NCI-H82 treated with DMSO at 0.1 percent for 48 hours (cell line): Measurements from ENCODE around the gene IFITM10.

Source experiments
- DNase-seq: peaks from one replicate; lab custom pipeline; 2025; ENCODE audit not compliant: unreplicated experiment; lab: John Stamatoyannopoulos, UW

Gene IFITM10

DNA sequence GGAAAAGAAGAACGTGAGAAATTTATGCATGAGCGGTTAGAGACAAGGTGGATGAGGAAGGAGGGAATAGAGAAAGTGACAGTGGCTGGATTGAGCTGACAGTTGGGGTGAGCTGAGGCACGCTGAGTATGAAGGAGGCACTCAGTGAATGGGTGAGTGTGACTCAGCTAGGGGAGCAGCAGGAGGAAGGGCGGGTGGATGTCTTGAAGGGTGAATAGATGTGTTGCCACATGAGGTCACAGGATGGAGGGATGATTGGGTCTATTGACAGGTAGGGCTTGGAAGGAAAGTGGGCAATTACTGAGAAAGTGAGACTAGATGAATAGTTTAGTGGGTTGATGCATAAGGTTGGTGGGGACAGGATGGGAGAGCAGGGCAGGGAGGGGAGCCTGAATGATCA lies 8.0 kb downstream of the IFITM10 start:
- DNase-seq: no peak

DNA sequence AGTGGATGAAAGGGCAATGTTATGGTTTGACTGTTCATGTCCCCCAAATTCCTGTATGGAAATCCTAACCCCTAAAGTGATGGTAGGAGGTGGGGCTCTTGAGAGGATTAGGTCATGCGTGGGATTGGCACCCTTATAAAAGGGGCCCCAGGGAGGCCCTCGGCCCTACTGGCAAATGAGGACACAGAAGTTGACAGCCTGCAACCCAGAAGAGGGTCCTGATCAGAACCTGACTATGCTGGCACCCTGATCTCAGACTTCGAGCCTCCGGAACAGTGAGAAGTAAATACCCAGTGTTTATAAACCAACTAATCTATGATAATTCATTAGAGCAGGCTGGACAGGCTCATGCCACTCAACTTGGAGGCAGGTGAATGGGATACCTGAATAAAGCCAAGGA lies 8.7 kb downstream of the IFITM10 start:
- no peak for DNase-seq

DNA sequence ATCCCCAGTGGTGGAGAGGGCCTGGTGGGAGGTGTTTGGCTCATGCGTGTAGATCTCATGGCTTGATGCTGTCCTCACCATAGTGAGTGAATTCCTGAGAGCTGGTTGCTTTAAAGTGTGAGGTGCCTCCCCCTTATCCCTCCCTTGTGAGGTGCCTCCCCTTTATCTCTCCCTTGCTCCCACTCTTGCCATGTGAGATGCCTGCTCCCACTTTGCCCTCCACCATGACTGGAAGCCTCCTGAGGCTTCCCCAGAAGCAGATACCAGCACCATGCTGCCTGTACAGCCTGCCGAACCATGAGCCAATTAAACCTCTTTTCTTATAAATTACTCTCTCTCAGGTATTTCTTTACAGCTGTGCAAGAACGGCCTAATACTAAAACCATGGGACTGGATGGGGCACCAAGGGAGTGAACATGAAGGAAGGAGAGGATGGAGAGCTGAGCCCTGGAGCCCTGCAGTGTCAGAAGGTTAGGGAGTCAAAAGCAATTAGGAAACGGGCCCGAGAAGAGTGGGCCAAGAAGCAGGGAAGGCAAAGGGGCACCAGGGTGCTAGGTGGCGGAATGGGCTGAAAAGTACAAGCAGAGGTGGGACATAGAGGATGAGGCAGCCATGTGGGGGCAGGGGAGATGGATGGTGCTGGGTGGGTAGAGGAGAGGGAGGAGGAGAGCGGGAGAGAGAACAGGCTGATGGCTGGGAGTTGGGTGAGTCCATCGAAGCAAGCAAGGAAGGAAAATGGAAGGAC lies 9.4 kb downstream of the IFITM10 start:
- no peak for DNase-seq

DNA sequence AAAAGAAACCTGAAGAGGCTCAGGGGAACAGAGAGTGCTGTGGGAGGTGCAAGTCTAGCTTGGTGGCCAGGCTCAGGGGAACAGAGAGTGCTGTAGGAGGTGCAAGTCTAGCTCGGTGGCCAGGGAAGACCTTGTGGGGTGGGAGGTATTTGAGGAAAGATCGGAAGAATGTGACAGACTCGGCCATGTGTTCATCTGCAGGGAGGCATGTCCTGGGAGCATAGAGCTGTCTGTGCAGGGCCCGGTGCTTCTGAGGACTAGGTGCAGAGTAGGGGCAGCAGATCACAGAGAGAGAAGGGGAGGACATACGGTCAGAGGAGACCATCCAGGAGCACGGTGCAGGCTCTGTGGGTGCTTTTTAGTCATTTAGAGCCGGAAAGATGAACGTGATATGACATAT lies 10.8 kb downstream of the IFITM10 start:
- no peak for DNase-seq

DNA sequence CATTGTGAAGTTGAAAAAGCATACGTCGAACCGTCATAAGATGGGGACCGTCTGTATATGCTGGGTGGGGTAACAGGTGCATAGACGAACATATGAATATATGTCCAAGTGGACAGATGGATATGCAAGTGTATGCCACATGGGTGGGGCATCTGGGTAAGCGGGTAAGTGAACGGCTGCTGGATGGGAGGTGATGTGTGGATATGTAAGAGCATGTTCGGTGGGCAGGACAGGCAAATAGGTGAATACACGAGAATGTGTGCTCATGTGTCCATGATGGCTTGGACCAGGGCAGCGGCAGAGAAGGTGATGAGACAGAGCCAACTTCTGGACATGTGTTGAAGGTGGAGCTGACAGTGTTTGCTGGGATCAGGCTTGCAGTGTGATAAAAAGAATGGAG lies 12.0 kb downstream of the IFITM10 start:
- no peak for DNase-seq

DNA sequence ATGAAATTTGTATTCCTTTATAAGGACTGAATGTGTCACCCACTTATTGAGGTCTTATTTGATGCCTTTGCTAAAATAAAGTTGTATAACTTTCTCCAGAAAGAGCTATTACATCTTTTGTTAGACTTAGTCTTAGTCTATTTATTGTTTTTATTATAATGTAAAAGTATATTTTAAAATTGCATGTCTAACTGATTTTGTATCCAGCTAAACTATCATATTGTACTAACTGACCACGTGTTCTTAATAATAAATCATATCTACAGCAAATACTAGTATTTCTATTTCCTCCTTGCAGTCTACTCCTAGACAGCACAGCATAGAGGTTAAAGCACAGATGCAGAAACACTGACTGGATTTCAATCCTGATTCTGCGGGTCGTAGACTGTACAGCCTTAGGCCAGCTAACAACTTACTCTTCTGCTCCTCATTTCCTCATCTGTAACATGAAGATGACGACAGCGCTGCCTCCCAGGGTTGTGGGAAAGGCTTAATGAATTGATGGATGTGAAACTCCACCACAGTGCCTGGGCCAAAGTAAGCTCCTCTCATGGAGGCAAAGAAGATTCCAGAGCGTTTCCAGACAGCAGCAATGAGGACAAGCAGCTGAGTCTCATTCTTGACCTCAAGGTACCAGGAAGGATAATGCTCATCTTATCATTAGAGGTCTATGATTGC lies 13.2 kb downstream of the IFITM10 start:
- DNase-seq: no peak

DNA sequence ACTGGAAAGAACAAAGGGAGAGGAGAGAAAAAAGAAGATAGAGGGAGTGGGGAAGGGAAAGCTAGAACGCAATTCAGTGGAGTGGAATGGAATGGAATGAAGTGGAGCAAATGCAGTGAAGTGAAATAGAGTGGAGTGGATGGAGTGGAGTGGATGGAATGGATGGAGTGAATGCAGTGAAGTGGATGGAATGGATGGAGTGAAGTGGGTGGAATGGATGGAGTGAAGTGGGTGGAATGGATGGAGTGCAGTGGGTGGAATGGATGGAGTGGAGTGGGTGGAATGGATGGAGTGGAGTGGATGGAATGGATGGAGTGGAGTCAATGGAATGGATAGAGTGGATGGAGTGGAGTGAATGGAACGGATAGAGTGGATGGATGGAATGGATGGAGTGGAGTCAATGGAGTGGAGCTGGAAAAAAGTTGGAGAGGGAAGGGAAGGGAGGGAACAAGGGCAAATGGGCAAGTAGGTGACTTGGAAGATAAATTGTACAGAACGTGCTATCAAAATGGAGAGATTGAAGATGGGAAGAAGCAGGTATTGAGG lies 13.9 kb downstream of the IFITM10 start:
- DNase-seq: no peak

DNA sequence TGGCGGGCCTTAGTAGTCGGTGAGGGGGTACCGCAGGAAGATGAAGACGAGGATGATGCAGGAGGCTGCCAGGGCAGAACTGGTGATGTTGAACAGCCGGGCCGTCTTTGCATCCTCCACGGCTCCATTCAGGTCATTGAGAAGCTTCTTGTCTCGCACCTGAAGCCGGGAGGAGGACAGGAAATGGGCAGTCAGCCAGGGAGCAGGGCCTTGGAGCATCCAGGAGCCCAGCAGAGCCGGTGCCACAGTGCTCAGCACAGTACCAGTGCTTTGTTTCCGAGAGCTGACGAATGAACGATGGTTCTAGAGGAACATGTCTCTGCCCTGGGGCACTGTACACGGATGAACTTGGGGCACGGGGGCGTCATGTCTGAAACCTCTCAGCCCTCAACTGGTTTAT lies 15.1 kb downstream of the IFITM10 start:
- DNase-seq: no peak

DNA sequence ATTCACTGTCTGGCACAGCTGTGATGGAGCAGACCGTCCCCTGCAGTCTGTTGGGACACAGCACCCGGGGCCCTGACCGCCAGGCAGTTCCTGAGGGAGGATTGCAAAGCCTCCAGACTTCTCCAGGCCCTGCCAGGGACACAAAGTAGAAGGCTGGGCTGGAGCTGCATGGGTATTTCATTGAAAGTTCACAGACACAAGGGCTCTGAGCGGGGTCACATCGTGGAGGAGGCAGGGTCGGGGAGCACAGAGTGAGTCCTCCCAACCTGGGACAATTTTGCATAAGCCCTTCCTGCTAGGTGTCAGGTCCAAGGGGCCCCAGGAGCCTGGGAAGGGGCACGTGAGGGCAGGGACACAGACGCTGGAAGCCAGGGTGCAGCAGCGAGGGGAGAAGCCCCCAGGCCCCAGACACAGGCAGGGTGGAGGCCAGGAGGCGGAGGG lies 15.7 kb downstream of the IFITM10 start:
- no peak for DNase-seq

DNA sequence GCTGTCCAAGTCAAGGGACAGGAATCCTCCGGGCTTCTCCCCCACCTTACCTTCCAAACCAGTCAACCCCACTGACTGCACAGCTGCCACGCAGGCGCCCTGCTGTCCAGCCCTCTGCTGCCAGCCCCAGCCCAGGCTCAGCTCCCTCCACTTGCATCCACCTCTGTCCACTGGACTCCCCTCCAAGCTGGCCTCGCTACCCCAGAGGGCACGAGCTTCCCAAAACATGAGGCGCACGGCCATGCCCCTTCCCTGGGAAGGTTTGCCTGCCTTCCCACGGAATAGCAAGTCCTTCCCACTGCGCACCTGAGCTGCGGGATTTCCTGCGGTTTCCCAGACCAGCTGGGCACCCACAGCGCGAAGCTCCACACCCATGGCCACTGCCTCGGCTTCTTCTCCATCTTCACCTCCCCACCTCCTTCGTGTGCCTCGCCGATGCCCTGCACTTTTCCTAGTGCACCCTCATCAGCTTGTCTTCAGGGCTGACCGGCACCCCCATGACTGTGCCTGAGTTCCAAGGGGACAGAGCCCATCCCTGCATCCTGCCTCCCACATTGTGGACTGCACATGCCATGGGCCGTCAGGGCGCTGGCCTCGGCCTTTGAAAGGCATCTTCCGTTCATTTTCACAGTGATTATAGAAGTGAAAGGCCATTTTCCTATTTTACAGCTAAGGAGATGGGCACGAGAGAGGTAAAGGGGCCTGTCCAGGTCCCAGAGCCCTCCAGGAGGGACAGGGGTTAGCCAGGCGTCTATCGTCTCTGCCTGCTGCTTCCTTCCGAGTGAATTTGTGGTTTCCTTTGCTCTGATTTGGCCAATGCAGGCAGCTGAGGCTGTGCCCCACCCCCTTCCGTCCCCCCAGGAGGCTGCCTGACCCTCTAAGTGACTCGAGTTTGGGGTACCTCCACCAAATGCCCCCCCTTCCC lies 16.4 kb downstream of the IFITM10 start:
- no peak for DNase-seq

DNA sequence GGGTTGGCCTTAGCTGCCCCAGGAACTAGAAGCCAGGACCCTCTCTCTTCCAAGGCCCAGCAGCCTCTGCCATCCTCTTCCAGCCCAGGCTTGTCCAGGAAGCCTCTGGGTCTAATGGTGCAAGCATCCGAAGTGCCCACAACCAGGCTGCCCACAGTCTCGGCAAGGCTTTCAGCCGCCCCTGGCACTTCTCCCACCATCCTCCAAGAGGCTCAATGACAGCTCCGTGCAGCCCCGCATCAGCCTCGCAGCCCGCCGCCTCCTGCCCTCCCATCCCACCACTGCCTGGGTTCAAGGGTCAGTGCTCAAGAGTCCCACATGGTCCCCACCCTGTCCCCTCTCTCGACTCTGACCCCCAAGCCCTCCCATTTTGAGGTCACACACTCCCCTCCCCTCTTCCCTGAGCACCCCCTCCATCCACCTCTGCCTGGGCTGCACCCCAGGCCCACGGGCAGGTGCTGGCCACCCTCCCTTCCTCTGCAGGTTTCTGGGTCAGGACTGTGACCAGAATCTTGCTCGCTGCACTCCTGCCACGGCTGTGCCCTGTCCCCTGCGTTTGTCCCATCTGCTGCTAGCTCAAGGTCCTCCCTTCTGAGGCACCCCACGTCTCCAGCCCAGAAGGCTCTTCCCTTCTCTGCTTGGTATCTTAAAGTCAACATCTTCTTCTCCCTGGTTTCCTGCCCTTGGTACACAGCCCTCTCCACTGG lies 17.2 kb downstream of the IFITM10 start:
- no peak for DNase-seq

DNA sequence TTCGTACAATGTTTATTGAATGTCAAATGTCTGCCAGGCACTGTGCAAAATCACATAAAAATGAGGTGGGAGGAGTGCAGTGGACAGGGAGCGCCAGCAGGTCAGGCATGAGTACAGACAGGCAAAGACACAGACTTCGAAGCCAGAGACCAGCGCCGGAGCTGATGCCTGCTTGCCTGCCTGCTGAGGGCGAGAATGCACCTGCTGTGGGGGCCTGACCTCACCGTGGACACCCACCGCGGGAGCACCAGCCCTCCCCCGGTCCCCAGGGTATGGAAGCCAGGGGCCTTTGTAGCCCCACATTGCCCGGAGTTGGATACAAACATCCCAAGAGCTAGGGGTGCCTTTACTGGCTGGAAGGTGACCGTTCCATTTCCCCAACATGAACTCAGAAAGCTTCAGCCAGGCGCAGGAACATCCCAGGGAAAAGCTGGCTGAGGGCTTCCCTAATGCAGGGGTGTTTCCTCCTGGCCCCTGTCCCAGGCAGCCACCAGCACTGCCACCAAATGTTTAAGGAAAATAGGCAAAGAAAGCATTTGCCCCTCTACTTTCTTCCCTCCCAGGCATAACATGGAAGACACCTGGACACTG lies 17.9 kb downstream of the IFITM10 start:
- DNase-seq: no peak

DNA sequence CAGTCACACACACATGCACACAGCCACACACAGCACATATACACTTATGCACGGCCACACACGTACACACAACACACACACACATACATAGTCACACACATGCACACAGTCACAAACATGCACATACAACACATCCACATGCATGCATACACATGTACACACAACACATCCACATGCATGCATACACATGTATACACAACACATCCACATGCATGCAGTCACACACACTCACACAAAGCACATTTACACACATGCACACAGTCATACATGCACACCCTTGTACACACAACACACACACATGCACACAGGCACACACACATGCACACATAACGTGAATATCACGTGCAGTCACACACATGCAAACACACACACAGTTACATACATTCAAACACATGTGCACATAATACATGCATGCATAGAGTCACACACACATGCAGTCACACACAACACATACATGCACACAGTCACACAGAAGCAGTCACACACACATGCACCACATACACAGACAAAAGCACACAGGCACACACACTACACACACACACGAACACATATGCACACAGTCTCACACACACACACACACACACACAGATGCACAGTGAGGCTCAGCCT lies 18.8 kb downstream of the IFITM10 start:
- DNase-seq: no peak

DNA sequence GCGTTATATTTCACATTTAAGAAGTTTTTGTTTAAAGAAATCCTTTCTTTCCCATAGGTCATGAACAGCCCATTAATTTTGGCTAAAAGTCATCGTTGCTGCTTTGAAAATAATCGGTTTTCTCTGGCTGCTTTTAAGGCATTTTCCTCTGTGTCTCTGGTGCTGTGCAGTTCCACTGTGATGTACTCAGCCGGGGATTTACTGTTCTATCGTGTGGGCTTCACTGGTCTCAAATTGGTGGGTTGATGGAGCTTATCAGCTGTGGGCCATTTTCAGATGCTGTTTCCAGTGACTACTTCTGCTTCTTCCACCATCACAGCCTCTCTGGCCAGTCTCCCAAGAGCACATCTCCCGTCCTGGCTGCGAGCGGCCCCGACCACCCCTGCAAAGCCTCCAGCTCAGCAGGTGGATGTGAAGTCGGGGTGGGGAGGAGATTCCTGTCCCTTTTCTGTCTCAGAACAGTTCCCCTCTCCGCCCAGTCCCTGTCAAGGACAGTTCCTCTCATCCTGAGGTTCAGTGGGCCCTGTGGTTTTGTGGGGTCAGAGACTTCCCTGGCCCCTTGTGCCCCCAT lies 20.3 kb downstream of the IFITM10 start:
- no peak for DNase-seq

DNA sequence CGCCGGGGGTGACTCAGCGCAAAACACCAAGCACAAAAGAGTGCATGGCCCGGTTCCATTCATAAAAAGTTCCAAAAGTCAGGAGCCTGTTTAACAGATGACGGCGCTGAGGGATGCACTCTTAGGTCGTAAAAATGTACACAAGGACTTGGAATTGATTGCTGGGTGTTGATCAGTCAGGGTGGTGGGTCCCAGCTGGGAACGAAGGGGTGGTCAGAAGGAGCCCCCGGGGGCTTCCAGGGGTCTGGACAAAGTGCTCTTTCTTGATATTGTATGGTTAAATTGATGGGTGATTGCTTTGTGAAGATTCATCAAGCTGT lies 20.7 kb downstream of the IFITM10 start:
- no peak for DNase-seq

DNA sequence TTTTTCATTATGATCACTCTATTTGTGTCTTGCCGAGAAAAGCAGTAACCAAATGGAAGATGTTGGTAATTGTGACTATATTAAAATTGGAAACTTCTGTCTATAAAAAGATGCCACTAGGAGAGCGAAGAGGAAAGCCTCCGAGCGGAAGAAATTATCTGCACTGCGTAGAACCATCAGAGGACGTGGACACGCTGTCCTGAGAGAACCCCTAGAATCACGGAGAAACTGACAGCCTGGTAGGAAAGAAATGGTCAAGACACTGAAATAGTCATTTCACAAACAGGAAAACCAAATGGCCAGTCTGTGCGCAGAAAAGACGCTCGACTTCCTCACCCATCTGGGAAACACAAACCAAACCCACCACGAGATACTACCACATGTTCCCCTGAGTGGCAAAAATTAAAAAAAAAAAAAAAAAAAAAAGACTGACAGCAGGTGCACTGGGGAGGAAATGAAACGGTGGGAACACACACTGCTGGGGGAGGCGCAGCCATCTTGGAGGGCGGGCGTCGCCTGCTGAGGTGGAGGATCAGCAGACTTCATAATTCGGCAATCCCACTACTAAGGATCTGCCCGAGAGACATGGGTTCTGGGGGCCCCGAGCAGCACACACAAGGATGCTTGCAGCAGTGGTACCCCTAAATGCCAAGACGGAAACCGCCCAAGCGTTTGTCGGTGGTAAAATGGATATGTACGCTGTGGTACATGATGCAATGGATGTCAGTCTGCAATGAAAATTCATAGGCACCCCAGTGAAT lies 21.3 kb downstream of the IFITM10 start:
- no peak for DNase-seq

DNA sequence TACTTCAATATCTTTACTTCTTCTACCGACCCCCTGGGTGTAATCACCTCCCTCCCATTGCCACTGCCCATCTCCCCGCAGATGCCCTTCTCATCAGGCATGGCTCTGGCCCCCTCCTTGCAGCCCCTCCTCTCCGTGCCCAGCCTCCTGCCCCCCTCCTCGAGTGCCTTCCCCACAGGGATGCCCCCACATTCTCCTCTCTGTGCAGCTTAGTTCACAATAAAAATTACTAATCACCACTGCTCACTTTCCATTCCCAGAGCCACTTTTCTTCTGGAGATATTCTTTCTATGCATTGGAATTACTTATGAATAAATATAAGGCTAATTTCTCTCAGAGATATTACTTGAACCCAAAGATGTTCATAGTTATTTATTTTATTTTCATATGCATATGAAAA lies 22.1 kb downstream of the IFITM10 start:
- no peak for DNase-seq

DNA sequence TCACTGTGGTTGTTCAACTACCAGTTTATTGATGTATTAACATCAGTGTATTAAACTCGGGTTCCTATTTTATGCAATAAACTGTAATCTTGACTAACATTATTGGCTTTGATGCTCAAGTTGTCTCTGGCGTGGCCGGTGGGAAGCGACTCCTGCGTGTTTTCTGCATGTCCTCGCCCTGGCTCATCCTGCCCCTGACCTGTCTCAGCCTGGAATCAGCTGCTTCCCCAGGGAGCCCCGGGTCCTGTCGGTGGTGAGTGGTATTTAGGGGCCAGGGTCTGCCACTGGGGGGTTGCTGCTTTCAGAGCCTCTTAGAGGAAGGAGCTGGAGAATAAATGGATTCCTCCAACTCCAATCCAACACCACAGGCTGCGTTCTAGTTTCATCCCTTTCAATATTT lies 22.5 kb downstream of the IFITM10 start:
- no peak for DNase-seq

DNA sequence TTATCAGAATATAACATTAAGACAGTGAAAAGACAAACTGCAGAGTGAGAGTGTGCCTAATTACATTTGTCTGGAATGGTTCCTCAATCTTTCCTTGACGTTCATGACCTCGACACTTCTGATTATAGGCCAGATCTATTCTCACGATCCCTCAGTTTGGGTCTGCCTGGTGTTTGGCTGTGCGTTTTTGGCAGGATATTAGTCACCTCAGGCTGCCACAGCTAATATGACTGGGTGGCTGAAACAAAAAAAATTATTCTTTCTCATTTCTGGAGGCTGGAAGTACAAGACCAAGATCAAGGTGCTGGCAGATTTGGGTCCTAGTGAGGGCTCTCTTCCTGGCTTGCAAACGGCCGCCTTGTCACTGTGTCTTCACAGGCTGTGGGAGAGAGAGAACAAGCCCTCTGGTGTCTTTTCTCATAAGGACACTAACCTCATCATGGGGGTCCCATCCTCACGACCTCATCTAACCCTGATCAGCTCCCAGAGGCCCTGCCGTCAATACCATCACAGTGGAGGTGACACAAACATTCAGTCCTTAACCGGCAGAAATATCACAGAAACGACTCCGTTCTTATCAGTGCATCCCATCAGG lies 23.2 kb downstream of the IFITM10 start:
- no peak for DNase-seq
